OCI-LY7 (cell line): ENCODE measurements around the gene THAP11. TPM values are rescaled to one million over a fixed set of nuclear protein-coding genes. Genes with fewer than 3 reads are reported as not detected.
A peak's percentile ranks its signal among the peaks of the same experiment; 100 is the strongest.

Experiments used
- BruUV-seq: library from RNA; stranded (reverse); fragments of 400-500 nt; replicated peaks from 2 replicates; lab custom pipeline; 2021; lab: Mats Ljungman, UMichigan
- CTCF ChIA-PET: fragments of 300-600 bp; sonication (Branson Sonifier 250); formaldehyde crosslinking; loops from one replicate; lab custom pipeline; 2022; ENCODE audit warnings: antibody characterized with exemption; ENCODE audit not compliant: unreplicated experiment; lab: Charles Lee
- POLR2A ChIA-PET: fragments of 300-600 bp; sonication (Branson Sonifier 250); formaldehyde crosslinking; loops from one replicate; lab custom pipeline; 2022; ENCODE audit warnings: antibody characterized with exemption; lab: Charles Lee
- DNase-seq: peaks from one replicate; pipeline ENCODE4 v3.0.0-alpha.2; 2015; ENCODE audit warnings: low spot score
- H2AFZ ChIP-seq: fragments of 200-600 bp; sonication (generic), shearing (Covaris generic); 2 replicates; pipeline ENCODE4 v1.6.1; 2014; ENCODE audit warnings: mild to moderate bottlenecking, antibody characterized with exemption, low read length, moderate library complexity
- H3K27ac ChIP-seq: fragments of 200-600 bp; sonication (generic); 2 replicates; pipeline ENCODE4 v1.5.1; 2014; ENCODE audit warnings: mixed run types, low read depth, mild to moderate bottlenecking, moderate library complexity, low read length, inconsistent platforms; ENCODE audit not compliant: poor library complexity, severe bottlenecking
- H3K36me3 ChIP-seq: fragments of 200-600 bp; sonication (generic); 2 replicates; pipeline ENCODE4 v1.6.1; 2014; ENCODE audit warnings: mild to moderate bottlenecking, antibody characterized with exemption, low read length, moderate library complexity, mixed read lengths; ENCODE audit not compliant: insufficient read depth
- H3K4me1 ChIP-seq: fragments of 200-600 bp; sonication (generic); 2 replicates; pipeline ENCODE4 v1.5.1; 2014; ENCODE audit warnings: mild to moderate bottlenecking, low read length; ENCODE audit not compliant: insufficient read depth, poor library complexity, severe bottlenecking
- H3K4me2 ChIP-seq: fragments of 200-600 bp; sonication (generic); 2 replicates; pipeline ENCODE4 v1.6.1; 2014; ENCODE audit warnings: mild to moderate bottlenecking, low read length
- H3K4me3 ChIP-seq: fragments of 200-600 bp; sonication (generic); 2 replicates; pipeline ENCODE4 v1.5.1; 2014; ENCODE audit warnings: mild to moderate bottlenecking, low read depth, low read length; ENCODE audit not compliant: poor library complexity, severe bottlenecking
- H3K79me2 ChIP-seq: fragments of 200-600 bp; sonication (generic); 2 replicates; pipeline ENCODE4 v1.6.1; 2016; ENCODE audit warnings: low read depth, mild to moderate bottlenecking, low read length, moderate library complexity, mixed read lengths; ENCODE audit not compliant: insufficient read depth
- H3K9me2 ChIP-seq: fragments of 200-600 bp; sonication (generic); 2 replicates; pipeline ENCODE4 v1.6.1; 2016; ENCODE audit warnings: mild to moderate bottlenecking, low read length, mixed read lengths; ENCODE audit not compliant: insufficient read depth
- H3K9me3 ChIP-seq: fragments of 200-600 bp; sonication (generic); 2 replicates; pipeline ENCODE4 v1.6.1; 2014; ENCODE audit warnings: mild to moderate bottlenecking, mixed run types, low read length, mixed read lengths
- H4K20me1 ChIP-seq: fragments of 200-600 bp; sonication (generic); 2 replicates; pipeline ENCODE4 v1.6.1; 2014; ENCODE audit warnings: mild to moderate bottlenecking, antibody characterized with exemption, low read length, moderate library complexity, mixed read lengths; ENCODE audit not compliant: insufficient read depth
- CTCF ChIP-seq: fragments of 200-600 bp; sonication (generic); conservative IDR thresholded peaks from 2 replicates; pipeline ENCODE4 v1.5.1; 2014; ENCODE audit warnings: mild to moderate bottlenecking, antibody characterized with exemption, low read length, moderate library complexity, mixed read lengths
- EZH2phosphoT487 ChIP-seq: fragments of 200-600 bp; sonication (generic); IDR thresholded peaks from 2 replicates; pipeline ENCODE4 v1.6.1; 2018; ENCODE audit warnings: low read depth, borderline replicate concordance, mild to moderate bottlenecking, mixed run types, antibody characterized with exemption, low read length, moderate library complexity, mixed read lengths
- intact Hi-C: fragments of 100-400 bp; cut with micrococcal nuclease; formaldehyde crosslinking; loops from one replicate; pipeline ENCODE4 v1.10.0; 2022; ENCODE audit not compliant: unreplicated experiment
- total RNA-seq, 2 experiments: library from RNA; depleted of rRNA in 1 of 2; stranded (reverse); fragments of >200 nt in 1 of 2; shearing (Covaris generic) in 1 of 2; gene quantifications; 2 replicates each; pipeline ENCODE4 v1.2.3, GENCODE V29; 2014 to 2022

THAP11 gene
- total RNA-seq, 2 experiments from 2014 or later: 39.5 to 66.3 TPM

- Histone ChIP-seq H3K4me2 (no peak overlapping the region), H2AFZ (no peak overlapping the region), H3K9me2 (no peaks in the 10 kb centered on the region), H3K79me2 (no peaks in the 10 kb centered on the region), H3K4me3 (no peak overlapping the region), H3K9me3 (no peaks in the 10 kb centered on the region), H3K27ac (no peak overlapping the region), H3K4me1 (no peaks in the 10 kb centered on the region), H4K20me1 (no peaks in the 10 kb centered on the region), H3K36me3 (peaks cover 91% of the 10 kb centered on the region)
- TSS peak; percentile 50 for BruUV-seq
- DNase-seq: no peak
- ChIA-PET CTCF (no interaction called here), POLR2A (no interaction called here)
- TF ChIP-seq EZH2phosphoT487: no peak
- no peak for TF ChIP-seq CTCF
- intact Hi-C loops: loop anchor here (5.0 kb wide), 1 partner anchor 181 kb away; no protein-coding TSS in a partner anchor
These were observed 39.6 kb downstream of the THAP11 start for GRCh38 chr16:67881621-67882161.

GRCh38 chr16:67882374-67883145 is 40.4 kb downstream of the THAP11 start:
- TF ChIP-seq EZH2phosphoT487 (no peak), CTCF (no peak)

More at GRCh38 chr16:67882374-67883145, 40.4 kb downstream of the THAP11 start:
- no peak for DNase-seq
- Histone ChIP-seq H3K9me2 (no peaks in the 10 kb centered on the region), H3K9me3 (no peaks in the 10 kb centered on the region), H3K4me3 (no peak overlapping the region), H3K79me2 (no peaks in the 10 kb centered on the region), H3K4me2 (no peak overlapping the region), H4K20me1 (no peaks in the 10 kb centered on the region), H3K36me3 (peaks cover 82% of the 10 kb centered on the region), H2AFZ (no peak overlapping the region), H3K4me1 (no peaks in the 10 kb centered on the region), H3K27ac (no peak overlapping the region)
- intact Hi-C loops: loop anchor here (1.0 to 5.0 kb wide), 2 partner anchors 46 to 180 kb away; no protein-coding TSS in a partner anchor
- BruUV-seq: no TSS peak
- POLR2A ChIA-PET: no interaction called here
- CTCF ChIA-PET: interaction anchor here (0.5 to 1.0 kb wide), 2 partner anchors 99 to 158 kb away, joined by 3 read pairs; no protein-coding TSS in a partner anchor
